GM12878 (cell line): Measurements from ENCODE around the gene CYP4Z1.
"Not testable (repeated sequence)": the region's sequence is repeated elsewhere in the genome, so short reads cannot be mapped to it uniquely, and the experiment has no call there.

Experiments
- DPF2 ChIP-seq: fragments of 450-650 bp; IDR thresholded peaks from 2 replicates; pipeline ENCODE4 v1.6.1; 2017; ENCODE audit warnings: mild to moderate bottlenecking
- EP300 ChIP-seq, 2 experiments: fragments of 150-350 bp in 1 of 2; IDR thresholded peaks; 2 replicates each; pipeline ENCODE4 v1.6.1; 2011 to 2012; ENCODE audit warnings: low read depth in 2 of 2, low read length in 2 of 2, borderline replicate concordance in 1 of 2, improper control_type of control experiment in 1 of 2, inconsistent platforms in 1 of 2; ENCODE audit not compliant: control insufficient read depth in 1 of 2
- EZH2 ChIP-seq: IDR thresholded peaks from 2 replicates; pipeline ENCODE4 v1.6.1; 2012; ENCODE audit warnings: low read depth, mild to moderate bottlenecking, control low read depth, inconsistent platforms, low read length, borderline replicate concordance; ENCODE audit not compliant: control insufficient read depth
- HDAC6 ChIP-seq: fragments of 200-600 bp; sonication (generic); IDR thresholded peaks from one replicate; pipeline ENCODE4 v1.8.0; 2017; ENCODE audit warnings: antibody characterized with exemption; ENCODE audit not compliant: unreplicated experiment
- POLR2A ChIP-seq: IDR thresholded peaks from 2 replicates; pipeline ENCODE4 v1.6.1; 2011; ENCODE audit warnings: low read depth, mild to moderate bottlenecking, low read length
- SREBF1 ChIP-seq: IDR thresholded peaks from 2 replicates; pipeline ENCODE4 v1.6.1; 2012; ENCODE audit warnings: mild to moderate bottlenecking, low read length
- TAF1 ChIP-seq: IDR thresholded peaks from 2 replicates; pipeline ENCODE4 v1.6.1; 2011; ENCODE audit warnings: mild to moderate bottlenecking, low read depth, low read length, borderline replicate concordance
- ZNF207 ChIP-seq: fragments of 450-650 bp; IDR thresholded peaks from 2 replicates; pipeline ENCODE4 v1.6.1; 2014; ENCODE audit warnings: antibody characterized with exemption, mild to moderate bottlenecking, borderline replicate concordance
- ZNF687 ChIP-seq: fragments of 450-650 bp; IDR thresholded peaks from 2 replicates; pipeline ENCODE4 v1.6.1; 2017; ENCODE audit warnings: mild to moderate bottlenecking, moderate library complexity
- TF ChIP-seq, protein P1 (sequence below), 3 experiments: IDR thresholded peaks in 2 of 3; conservative IDR thresholded peaks in 1 of 3; 2 replicates each; pipeline ENCODE4 v1.5.1; 2011; ENCODE audit warnings: low read depth in 3 of 3, low read length in 3 of 3, mild to moderate bottlenecking in 3 of 3, control low read depth in 2 of 3, moderate library complexity in 2 of 3, inconsistent platforms in 1 of 3, mixed read lengths in 1 of 3; ENCODE audit not compliant: control insufficient read depth in 2 of 3, insufficient read depth in 1 of 3; ENCODE audit errors: extremely low read depth in 1 of 3
- TF ChIP-seq, protein P2 (sequence below): IDR thresholded peaks from 2 replicates; pipeline ENCODE4 v1.6.1; 2011; ENCODE audit warnings: mild to moderate bottlenecking, low read depth, low read length, moderate library complexity; ENCODE audit not compliant: insufficient replicate concordance

DNA sequence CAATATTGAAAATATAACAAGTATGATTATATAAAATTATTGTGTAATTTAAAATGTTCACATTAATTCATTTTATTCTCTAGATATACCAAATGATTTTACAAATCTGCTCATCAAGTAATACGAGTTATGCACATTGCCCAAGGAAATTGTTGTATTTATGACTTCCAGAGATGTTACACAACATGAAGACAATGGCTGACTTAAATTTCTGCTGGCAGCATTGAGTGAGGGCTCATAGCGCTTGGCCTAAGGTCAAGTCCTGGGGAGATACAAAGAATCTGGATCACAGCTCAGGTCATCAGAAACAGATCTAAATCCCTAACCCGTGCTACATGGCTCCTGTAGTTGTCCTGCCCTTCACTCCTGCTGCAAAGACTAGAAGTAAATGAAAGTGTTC, 73.3 kb downstream of the CYP4Z1 start:
- not testable (repeated sequence) for TF ChIP-seq TAF1; ZNF207; DPF2; EP300 (IDR thresholded peaks at IDR 0.05; ENCODE audit: borderline replicate concordance in 1 of 2, control insufficient read depth in 1 of 2, low read depth in 2 of 2, low read length in 2 of 2); EZH2; POLR2A; SREBF1; ZNF687; HDAC6
- TF ChIP-seq, protein P1, sequence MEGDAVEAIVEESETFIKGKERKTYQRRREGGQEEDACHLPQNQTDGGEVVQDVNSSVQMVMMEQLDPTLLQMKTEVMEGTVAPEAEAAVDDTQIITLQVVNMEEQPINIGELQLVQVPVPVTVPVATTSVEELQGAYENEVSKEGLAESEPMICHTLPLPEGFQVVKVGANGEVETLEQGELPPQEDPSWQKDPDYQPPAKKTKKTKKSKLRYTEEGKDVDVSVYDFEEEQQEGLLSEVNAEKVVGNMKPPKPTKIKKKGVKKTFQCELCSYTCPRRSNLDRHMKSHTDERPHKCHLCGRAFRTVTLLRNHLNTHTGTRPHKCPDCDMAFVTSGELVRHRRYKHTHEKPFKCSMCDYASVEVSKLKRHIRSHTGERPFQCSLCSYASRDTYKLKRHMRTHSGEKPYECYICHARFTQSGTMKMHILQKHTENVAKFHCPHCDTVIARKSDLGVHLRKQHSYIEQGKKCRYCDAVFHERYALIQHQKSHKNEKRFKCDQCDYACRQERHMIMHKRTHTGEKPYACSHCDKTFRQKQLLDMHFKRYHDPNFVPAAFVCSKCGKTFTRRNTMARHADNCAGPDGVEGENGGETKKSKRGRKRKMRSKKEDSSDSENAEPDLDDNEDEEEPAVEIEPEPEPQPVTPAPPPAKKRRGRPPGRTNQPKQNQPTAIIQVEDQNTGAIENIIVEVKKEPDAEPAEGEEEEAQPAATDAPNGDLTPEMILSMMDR (IDR thresholded peaks at IDR 0.05 in 2 of 3, conservative IDR thresholded peaks at IDR 0.05 in 1 of 3; ENCODE audit: control insufficient read depth in 2 of 3, extremely low read depth in 1 of 3, insufficient read depth in 1 of 3, low read depth in 3 of 3, low read length in 3 of 3), result not testable (repeated sequence)
- TF ChIP-seq, protein P2, sequence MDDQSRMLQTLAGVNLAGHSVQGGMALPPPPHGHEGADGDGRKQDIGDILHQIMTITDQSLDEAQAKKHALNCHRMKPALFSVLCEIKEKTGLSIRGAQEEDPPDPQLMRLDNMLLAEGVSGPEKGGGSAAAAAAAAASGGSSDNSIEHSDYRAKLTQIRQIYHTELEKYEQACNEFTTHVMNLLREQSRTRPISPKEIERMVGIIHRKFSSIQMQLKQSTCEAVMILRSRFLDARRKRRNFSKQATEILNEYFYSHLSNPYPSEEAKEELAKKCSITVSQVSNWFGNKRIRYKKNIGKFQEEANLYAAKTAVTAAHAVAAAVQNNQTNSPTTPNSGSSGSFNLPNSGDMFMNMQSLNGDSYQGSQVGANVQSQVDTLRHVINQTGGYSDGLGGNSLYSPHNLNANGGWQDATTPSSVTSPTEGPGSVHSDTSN, result not testable (repeated sequence)
